Hypothalamus (tissue), 51 donors: ENCODE measurements around the gene MORN5.

Experiments
- DNase-seq, 51 donors: peaks; one replicate each; lab custom pipeline; 2025; lab: John Stamatoyannopoulos, UW

Gene MORN5

DNA sequence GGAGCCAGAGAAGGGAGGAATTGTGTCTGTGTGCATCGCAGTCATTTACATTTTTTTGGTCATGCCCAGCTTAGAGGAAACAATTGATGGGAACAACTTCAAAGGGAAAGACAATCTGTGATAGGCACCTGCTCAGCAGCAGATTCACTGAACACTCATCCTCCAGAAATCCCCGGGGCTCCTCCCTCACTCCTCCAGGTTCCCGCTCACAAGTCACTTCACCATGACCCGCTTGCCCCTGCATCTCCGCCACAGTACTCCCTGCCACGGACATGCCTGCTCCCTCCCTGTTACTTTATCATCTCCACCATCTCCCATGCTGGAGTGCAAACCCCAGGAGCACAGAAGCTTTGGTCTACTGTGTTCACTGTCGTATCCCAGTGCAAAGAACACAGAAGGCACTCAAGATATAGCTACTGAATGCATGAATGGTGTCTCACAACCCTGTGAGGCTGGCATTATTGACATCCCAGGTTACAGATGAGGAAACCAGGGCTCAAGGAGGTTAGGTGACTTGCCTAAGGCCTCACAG, 52.8 kb downstream of the MORN5 start:
- no peak for DNase-seq

GRCh38 chr9:122213102-122213588, 53.4 kb downstream of the MORN5 start:
- no peak for DNase-seq

- no peak for DNase-seq
These were observed 54.1 kb downstream of the MORN5 start for GRCh38 chr9:122213589-122214413.

DNA sequence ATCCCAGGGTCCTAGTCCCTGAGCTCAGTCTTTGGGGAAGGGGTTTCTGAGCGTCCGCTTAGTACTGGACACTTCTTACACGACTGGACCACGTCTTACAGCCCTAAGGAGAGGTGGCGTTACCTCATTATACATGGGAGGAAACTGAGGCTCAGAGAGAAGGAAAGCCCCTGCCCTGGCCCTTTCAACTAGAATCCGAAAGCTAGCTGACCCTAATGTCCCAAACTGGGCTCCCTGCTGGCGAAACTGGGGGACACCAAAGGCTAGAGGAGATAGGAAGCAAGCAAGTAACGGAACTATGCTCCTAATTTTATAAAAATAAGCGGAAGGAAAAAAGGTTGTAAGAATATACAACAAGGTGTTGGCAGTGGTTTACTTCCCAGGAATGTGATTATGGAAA, 54.8 kb downstream of the MORN5 start:
- DNase-seq: no peak

DNA sequence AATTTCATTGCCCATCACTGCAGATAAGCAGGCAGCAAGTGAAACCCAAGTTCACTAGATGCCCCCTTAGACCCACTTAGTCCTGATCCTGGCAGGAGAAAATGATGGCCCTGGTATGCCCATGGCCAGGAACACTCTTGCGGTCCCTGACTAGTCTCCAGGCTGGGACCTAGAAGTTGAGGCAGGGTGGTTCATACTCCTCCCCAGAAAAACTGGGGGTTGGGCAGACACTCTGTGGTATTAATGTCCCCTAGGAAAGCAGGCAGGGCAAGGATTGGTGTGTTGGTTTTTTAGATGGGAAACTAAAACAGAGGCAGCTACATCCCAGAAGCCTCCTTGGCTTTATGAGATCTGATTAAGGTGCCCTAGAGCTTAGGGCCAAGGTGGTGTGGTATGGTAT, 56.0 kb downstream of the MORN5 start:
- DNase-seq: no peak

GRCh38 chr9:122216138-122216797, 56.6 kb downstream of the MORN5 start:
- no peak for DNase-seq

- no peak for DNase-seq
These were observed 57.2 kb downstream of the MORN5 start for GRCh38 chr9:122216798-122217418.

- DNase-seq: no peak
These were observed 57.9 kb downstream of the MORN5 start for GRCh38 chr9:122217640-122218039.

- no peak for DNase-seq
These were observed 58.6 kb downstream of the MORN5 start for GRCh38 chr9:122218071-122218934.

GRCh38 chr9:122218935-122219855, 59.5 kb downstream of the MORN5 start:
- DNase-seq: no peak

GRCh38 chr9:122219856-122220672, 60.4 kb downstream of the MORN5 start:
- DNase-seq: no peak

- DNase-seq: no peak
These were observed 61.0 kb downstream of the MORN5 start for GRCh38 chr9:122220673-122221182.

- DNase-seq: no peak
These were observed 61.6 kb downstream of the MORN5 start for GRCh38 chr9:122221183-122221811.

DNA sequence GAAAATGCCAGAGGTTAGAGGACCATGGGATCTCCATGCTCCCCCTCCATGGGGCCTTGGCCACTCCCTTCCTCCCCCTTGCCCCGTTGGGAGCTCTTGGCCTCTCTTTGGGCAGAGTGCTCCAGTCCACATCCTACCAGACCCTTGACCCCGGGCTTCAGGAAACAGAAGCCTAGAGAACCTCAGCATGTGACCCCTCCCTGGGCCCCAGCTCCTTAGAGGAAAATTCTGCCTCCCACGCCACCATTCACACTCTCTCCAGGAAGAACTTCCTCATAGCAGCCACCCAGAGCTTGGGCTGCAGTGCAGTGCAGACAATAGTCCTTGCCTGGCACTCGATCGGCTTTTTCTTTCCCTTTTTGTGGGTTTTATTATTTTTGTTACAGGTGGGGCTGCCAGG, 63.1 kb downstream of the MORN5 start:
- DNase-seq: no peak

DNA sequence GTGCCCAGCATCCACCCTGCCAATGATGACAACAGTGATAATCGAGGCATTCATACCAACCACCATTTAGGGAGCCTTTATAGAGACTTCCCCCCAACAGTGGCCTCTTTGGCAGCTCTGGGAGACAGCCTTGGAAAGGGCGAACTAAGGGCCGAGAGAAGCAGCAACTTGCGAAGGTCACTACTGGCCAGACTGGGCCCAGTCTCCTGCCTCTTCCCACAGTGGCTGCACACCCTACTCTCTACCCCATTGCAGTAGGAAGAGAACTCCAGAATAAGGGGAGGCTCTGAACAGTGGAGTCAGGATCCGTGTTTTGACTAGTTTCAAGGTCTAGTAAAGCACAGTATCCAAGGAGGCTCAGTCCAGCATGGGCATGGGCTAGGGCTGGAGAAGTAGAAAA, 63.7 kb downstream of the MORN5 start:
- no peak for DNase-seq

GRCh38 chr9:122225312-122226141, 65.8 kb downstream of the MORN5 start:
- no peak for DNase-seq
